HL-60/S4 treated with retinoic acid at 250 ng/mL for 4 days and 3 days (cell line): ENCODE results near the gene SEMA4D.

ENCODE experiments used
- in situ Hi-C: fragments of 300-500 bp; cut with MboI; formaldehyde crosslinking; loops from 2 replicates; pipeline ENCODE4 v1.7.0; 2022; ENCODE audit warnings: low sequenced_read_pairs

SEMA4D gene

GRCh38 chr9:89362647-89363310 lies 135.1 kb downstream of the SEMA4D start:
- in situ Hi-C loops: no loop called here

- in situ Hi-C loops: no loop called here
Measured at GRCh38 chr9:89361816-89362646, 135.9 kb downstream of the SEMA4D start.

- in situ Hi-C loops: no loop called here
Measured at GRCh38 chr9:89361031-89361430, 136.9 kb downstream of the SEMA4D start.

- in situ Hi-C loops: no loop called here
Measured at GRCh38 chr9:89360465-89360864, 137.4 kb downstream of the SEMA4D start.

- in situ Hi-C loops: no loop called here
Measured at GRCh38 chr9:89359751-89360261, 138.1 kb downstream of the SEMA4D start.

GRCh38 chr9:89358985-89359384 lies 138.9 kb downstream of the SEMA4D start:
- in situ Hi-C loops: no loop called here

GRCh38 chr9:89358376-89358916 lies 139.5 kb downstream of the SEMA4D start:
- in situ Hi-C loops: no loop called here

GRCh38 chr9:89357331-89358197 lies 140.3 kb downstream of the SEMA4D start:
- in situ Hi-C loops: no loop called here

- in situ Hi-C loops: no loop called here
Measured at GRCh38 chr9:89356782-89357181, 141.1 kb downstream of the SEMA4D start.

GRCh38 chr9:89354471-89354870 lies 143.4 kb downstream of the SEMA4D start:
- in situ Hi-C loops: no loop called here

GRCh38 chr9:89353989-89354388 lies 143.9 kb downstream of the SEMA4D start:
- in situ Hi-C loops: no loop called here

- in situ Hi-C loops: no loop called here
Measured at GRCh38 chr9:89352874-89353649, 144.9 kb downstream of the SEMA4D start.

- in situ Hi-C loops: no loop called here
Measured at GRCh38 chr9:89352451-89352850, 145.5 kb downstream of the SEMA4D start.

- in situ Hi-C loops: no loop called here
Measured at GRCh38 chr9:89351584-89352300, 146.2 kb downstream of the SEMA4D start.

GRCh38 chr9:89350988-89351557 lies 146.8 kb downstream of the SEMA4D start:
- in situ Hi-C loops: no loop called here

GRCh38 chr9:89349607-89350006 lies 148.3 kb downstream of the SEMA4D start:
- in situ Hi-C loops: no loop called here

GRCh38 chr9:89347651-89348050 lies 150.3 kb downstream of the SEMA4D start:
- in situ Hi-C loops: no loop called here

- in situ Hi-C loops: no loop called here
Measured at GRCh38 chr9:89346696-89347095, 151.2 kb downstream of the SEMA4D start.

GRCh38 chr9:89345476-89345875 lies 152.4 kb downstream of the SEMA4D start:
- in situ Hi-C loops: no loop called here
